Spleen (tissue), 7 donors: ENCODE measurements around the gene TAF3.

ENCODE experiments used
- CTCF ChIP-seq, 11 experiments: fragments of 200-600 bp in 7 of 11; fragments of 450-650 bp in 4 of 11; sonication (generic) in 4 of 11; IDR thresholded peaks in 8 of 11; conservative IDR thresholded peaks in 3 of 11; 1 replicate in 7 of 11; 2 replicates in 4 of 11; pipeline versions ENCODE4 v1.4.0 to v1.8.0; 2016 to 2021; ENCODE audit warnings: antibody characterized with exemption in 11 of 11, inconsistent platforms in 4 of 11, mild to moderate bottlenecking in 1 of 11
- POLR2A ChIP-seq, 3 donors: fragments of 450-650 bp; IDR thresholded peaks; one replicate each; pipeline ENCODE4 v1.5.1; 2017; ENCODE audit warnings: antibody characterized with exemption in 3 of 3, mild to moderate bottlenecking in 1 of 3
- donor health status: DM: no; HTN: no; CAD: no; lungs with moderate emphysema.
- donor health status: DM: no; HTN: no; CAD: no.
- donor health status: DM: no; HTN: no; CAD: no.

GRCh38 chr10:7933262-7933661, 115.0 kb downstream of the TAF3 start:
- TF ChIP-seq CTCF (IDR thresholded peaks at IDR 0.05 in 8 of 11, conservative IDR thresholded peaks at IDR 0.05 in 3 of 11): no peak
- TF ChIP-seq POLR2A (IDR thresholded peaks at IDR 0.05): no peak
